Panc1 (cell line): Measurements from ENCODE around the gene MAMLD1. TPM values are rescaled to one million over a fixed set of nuclear protein-coding genes. Genes with fewer than 3 reads are reported as not detected.

Experiments
- ATAC-seq: fragments of 200-7000 bp; cut with Tn5 transposase; 2 replicates; pipeline ENCODE4 v1.9.1; 2020; ENCODE audit warnings: mild to moderate bottlenecking, moderate library complexity
- BruUV-seq: library from RNA; stranded (reverse); fragments of 400-500 nt; replicated peaks from 2 replicates; lab custom pipeline; 2021; lab: Mats Ljungman, UMichigan
- CTCF ChIA-PET: fragments of 300-600 bp; sonication (Branson Sonifier 250); formaldehyde crosslinking; loops from one replicate; lab custom pipeline; 2022; ENCODE audit warnings: antibody characterized with exemption; lab: Charles Lee
- POLR2A ChIA-PET: fragments of 300-600 bp; sonication (Branson Sonifier 250); formaldehyde crosslinking; loops from one replicate; lab custom pipeline; 2022; ENCODE audit warnings: antibody characterized with exemption; lab: Charles Lee
- DNase-seq: peaks from one replicate; pipeline ENCODE4 v3.0.0-alpha.2; 2010; ENCODE audit warnings: low read depth, low spot score
- H3K27ac ChIP-seq: 2 replicates; pipeline ENCODE4 v1.5.1; 2011; ENCODE audit warnings: mild to moderate bottlenecking, low read length, inconsistent platforms
- H3K27me3 ChIP-seq: fragments of 200-500 bp; sonication (Bioruptor generic); 2 replicates; pipeline ENCODE4 v1.6.0; 2014; ENCODE audit warnings: low read length, inconsistent platforms; ENCODE audit not compliant: control insufficient read depth, insufficient read depth
- H3K36me3 ChIP-seq: fragments of 200-500 bp; sonication (Bioruptor generic); 2 replicates; pipeline ENCODE4 v1.5.1; 2014; ENCODE audit warnings: inconsistent platforms, mild to moderate bottlenecking, low read length, moderate library complexity; ENCODE audit not compliant: control insufficient read depth, insufficient read depth
- H3K4me1 ChIP-seq: 2 replicates; pipeline ENCODE4 v1.5.1; 2011; ENCODE audit warnings: inconsistent platforms, mild to moderate bottlenecking, low read length, moderate library complexity; ENCODE audit not compliant: control insufficient read depth, insufficient read depth
- H3K4me3 ChIP-seq, 2 experiments: 2 replicates each; pipeline ENCODE4 v1.5.1; 2011 to 2012; ENCODE audit warnings: low read depth in 2 of 2, low read length in 2 of 2, mild to moderate bottlenecking in 2 of 2, inconsistent platforms in 1 of 2, moderate library complexity in 1 of 2
- H3K9me3 ChIP-seq: fragments of 200-500 bp; sonication (Bioruptor generic); 2 replicates; pipeline ENCODE4 v1.5.1; 2014; ENCODE audit warnings: low read depth, mild to moderate bottlenecking, inconsistent platforms, low read length, moderate library complexity; ENCODE audit not compliant: control insufficient read depth, insufficient read depth
- POLR2AphosphoS5 ChIP-seq: IDR thresholded peaks from 2 replicates; pipeline ENCODE4 v1.6.1; 2012; ENCODE audit warnings: mild to moderate bottlenecking, low read depth, low read length, moderate library complexity
- SIN3A ChIP-seq: IDR thresholded peaks from 2 replicates; pipeline ENCODE4 v1.6.1; 2012; ENCODE audit warnings: low read depth, mild to moderate bottlenecking, low read length, moderate library complexity, borderline replicate concordance; ENCODE audit not compliant: insufficient read depth
- TCF7L2 ChIP-seq: IDR thresholded peaks from 2 replicates; pipeline ENCODE4 v1.6.1; 2011; ENCODE audit warnings: mild to moderate bottlenecking, low read depth, low read length, inconsistent platforms
- in situ Hi-C: cut with HindIII; loops from 2 replicates; pipeline ENCODE4 v1.10.0; 2016; ENCODE audit warnings: low sequenced_read_pairs, low pct_unique_long_range_greater_than_20kb
- intact Hi-C: fragments of 100-400 bp; cut with micrococcal nuclease; formaldehyde crosslinking; loops from one replicate; pipeline ENCODE4 v1.10.0; 2022; ENCODE audit not compliant: unreplicated experiment
- total RNA-seq: library from RNA; stranded (reverse); gene quantifications from one replicate; pipeline ENCODE4 v1.2.1, GENCODE V29; 2021; ENCODE audit not compliant: unreplicated experiment
- TF ChIP-seq, protein P1 (sequence below): fragments of 450-650 bp; IDR thresholded peaks from 2 replicates; pipeline ENCODE4 v1.5.1; 2017; ENCODE audit warnings: mild to moderate bottlenecking
- TF ChIP-seq, protein P2 (sequence below), 2 experiments: IDR thresholded peaks; 2 replicates each; pipeline ENCODE4 v1.6.1; 2011 to 2012; ENCODE audit warnings: low read depth in 2 of 2, control low read depth in 1 of 2, low read length in 1 of 2, mild to moderate bottlenecking in 1 of 2, moderate library complexity in 1 of 2; ENCODE audit not compliant: insufficient read depth in 1 of 2

MAMLD1 gene
- total RNA-seq, 1 experiment from 2014 or later, result 2.1 TPM

DNA sequence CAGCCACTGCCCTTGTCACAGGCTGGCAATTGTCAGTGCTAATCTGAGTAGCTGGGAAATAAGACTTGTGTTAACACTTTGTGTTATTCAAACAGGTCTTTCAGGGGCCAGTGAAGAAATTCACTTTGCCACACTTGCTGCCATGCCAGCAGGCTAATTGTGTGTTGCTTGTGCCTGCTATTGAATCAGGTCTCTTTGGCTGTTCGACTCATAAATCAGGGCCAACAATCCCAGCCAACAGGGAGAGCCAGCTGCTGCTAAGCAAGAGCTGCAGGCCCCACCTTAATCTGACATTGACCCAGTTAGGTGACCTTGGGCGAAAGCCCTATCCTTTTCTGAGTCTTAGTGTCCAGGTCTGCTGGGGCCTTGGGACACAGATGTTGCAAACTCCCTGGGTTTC is 28.1 kb upstream of the MAMLD1 start:
- ChIA-PET CTCF (no interaction called here), POLR2A (no interaction called here)
- in situ Hi-C loops, result no loop called here

DNA sequence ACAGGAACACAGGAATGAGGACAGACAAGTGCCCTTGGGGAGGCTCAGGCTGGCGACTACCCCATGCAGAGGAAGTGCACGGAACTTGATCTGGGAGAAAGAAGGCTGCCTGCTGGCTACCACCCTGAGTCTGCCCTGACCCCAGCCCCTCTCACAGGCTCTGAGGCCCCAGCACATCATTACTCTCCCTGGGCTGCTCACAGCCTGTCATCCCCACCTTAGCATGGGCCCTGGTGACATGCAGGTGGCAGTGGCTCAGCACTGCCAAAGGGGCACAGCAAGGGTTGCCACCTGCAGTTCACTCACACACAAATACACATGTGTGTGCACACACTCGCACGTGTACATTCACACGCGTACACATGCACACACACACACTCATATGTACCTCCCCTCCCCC is 26.1 kb upstream of the MAMLD1 start:
- ATAC-seq (no peak), DNase-seq (no peak)
- CTCF ChIA-PET, result no interaction called here
- Histone ChIP-seq H3K36me3 (no peaks in the 10 kb centered on the region), H3K27me3 (no peaks in the 10 kb centered on the region), H3K27ac (no peak overlapping the region), H3K9me3 (no peaks in the 10 kb centered on the region), H3K4me3 (no peak overlapping the region), H3K4me1 (no peaks in the 10 kb centered on the region)
- BruUV-seq, result no TSS peak
- in situ Hi-C loops (no loop called here), intact Hi-C loops (no loop called here)
- TF ChIP-seq SIN3A, result no peak
- TF ChIP-seq, protein P1, sequence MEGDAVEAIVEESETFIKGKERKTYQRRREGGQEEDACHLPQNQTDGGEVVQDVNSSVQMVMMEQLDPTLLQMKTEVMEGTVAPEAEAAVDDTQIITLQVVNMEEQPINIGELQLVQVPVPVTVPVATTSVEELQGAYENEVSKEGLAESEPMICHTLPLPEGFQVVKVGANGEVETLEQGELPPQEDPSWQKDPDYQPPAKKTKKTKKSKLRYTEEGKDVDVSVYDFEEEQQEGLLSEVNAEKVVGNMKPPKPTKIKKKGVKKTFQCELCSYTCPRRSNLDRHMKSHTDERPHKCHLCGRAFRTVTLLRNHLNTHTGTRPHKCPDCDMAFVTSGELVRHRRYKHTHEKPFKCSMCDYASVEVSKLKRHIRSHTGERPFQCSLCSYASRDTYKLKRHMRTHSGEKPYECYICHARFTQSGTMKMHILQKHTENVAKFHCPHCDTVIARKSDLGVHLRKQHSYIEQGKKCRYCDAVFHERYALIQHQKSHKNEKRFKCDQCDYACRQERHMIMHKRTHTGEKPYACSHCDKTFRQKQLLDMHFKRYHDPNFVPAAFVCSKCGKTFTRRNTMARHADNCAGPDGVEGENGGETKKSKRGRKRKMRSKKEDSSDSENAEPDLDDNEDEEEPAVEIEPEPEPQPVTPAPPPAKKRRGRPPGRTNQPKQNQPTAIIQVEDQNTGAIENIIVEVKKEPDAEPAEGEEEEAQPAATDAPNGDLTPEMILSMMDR, result no peak
- TF ChIP-seq POLR2AphosphoS5, result no peak
- TF ChIP-seq, protein P2, sequence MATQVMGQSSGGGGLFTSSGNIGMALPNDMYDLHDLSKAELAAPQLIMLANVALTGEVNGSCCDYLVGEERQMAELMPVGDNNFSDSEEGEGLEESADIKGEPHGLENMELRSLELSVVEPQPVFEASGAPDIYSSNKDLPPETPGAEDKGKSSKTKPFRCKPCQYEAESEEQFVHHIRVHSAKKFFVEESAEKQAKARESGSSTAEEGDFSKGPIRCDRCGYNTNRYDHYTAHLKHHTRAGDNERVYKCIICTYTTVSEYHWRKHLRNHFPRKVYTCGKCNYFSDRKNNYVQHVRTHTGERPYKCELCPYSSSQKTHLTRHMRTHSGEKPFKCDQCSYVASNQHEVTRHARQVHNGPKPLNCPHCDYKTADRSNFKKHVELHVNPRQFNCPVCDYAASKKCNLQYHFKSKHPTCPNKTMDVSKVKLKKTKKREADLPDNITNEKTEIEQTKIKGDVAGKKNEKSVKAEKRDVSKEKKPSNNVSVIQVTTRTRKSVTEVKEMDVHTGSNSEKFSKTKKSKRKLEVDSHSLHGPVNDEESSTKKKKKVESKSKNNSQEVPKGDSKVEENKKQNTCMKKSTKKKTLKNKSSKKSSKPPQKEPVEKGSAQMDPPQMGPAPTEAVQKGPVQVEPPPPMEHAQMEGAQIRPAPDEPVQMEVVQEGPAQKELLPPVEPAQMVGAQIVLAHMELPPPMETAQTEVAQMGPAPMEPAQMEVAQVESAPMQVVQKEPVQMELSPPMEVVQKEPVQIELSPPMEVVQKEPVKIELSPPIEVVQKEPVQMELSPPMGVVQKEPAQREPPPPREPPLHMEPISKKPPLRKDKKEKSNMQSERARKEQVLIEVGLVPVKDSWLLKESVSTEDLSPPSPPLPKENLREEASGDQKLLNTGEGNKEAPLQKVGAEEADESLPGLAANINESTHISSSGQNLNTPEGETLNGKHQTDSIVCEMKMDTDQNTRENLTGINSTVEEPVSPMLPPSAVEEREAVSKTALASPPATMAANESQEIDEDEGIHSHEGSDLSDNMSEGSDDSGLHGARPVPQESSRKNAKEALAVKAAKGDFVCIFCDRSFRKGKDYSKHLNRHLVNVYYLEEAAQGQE (IDR thresholded peaks at IDR 0.05; ENCODE audit: insufficient read depth in 1 of 2, low read depth in 2 of 2, low read length in 1 of 2), result no peak
- no peak for TF ChIP-seq TCF7L2
- POLR2A ChIA-PET, result no interaction called here

More for the DNA sequence above, 28.1 kb upstream of the MAMLD1 start:
- Histone ChIP-seq H3K9me3 (no peaks in the 10 kb centered on the region), H3K27ac (no peak overlapping the region), H3K36me3 (no peaks in the 10 kb centered on the region), H3K4me3 (no peak overlapping the region), H3K4me1 (no peaks in the 10 kb centered on the region), H3K27me3 (no peaks in the 10 kb centered on the region)
- DNase-seq (no peak), ATAC-seq (no peak)
- TF ChIP-seq TCF7L2, result no peak
- TF ChIP-seq SIN3A, result no peak
- TF ChIP-seq, protein P2 (IDR thresholded peaks at IDR 0.05; ENCODE audit: insufficient read depth in 1 of 2, low read depth in 2 of 2, low read length in 1 of 2), result no peak
- TF ChIP-seq, protein P1, result no peak
- no peak for TF ChIP-seq POLR2AphosphoS5
- intact Hi-C loops, result no loop called here
- BruUV-seq, result no TSS peak
